ENCODE data around the gene INPP5D. TPM values are rescaled to one million over a fixed set of nuclear protein-coding genes. Genes with fewer than 3 reads are reported as not detected.

The INPP5D gene
- total RNA-seq, 4 donors from 2014 or later, result 8.0 to 12.5 (median 11.9) TPM

DNA sequence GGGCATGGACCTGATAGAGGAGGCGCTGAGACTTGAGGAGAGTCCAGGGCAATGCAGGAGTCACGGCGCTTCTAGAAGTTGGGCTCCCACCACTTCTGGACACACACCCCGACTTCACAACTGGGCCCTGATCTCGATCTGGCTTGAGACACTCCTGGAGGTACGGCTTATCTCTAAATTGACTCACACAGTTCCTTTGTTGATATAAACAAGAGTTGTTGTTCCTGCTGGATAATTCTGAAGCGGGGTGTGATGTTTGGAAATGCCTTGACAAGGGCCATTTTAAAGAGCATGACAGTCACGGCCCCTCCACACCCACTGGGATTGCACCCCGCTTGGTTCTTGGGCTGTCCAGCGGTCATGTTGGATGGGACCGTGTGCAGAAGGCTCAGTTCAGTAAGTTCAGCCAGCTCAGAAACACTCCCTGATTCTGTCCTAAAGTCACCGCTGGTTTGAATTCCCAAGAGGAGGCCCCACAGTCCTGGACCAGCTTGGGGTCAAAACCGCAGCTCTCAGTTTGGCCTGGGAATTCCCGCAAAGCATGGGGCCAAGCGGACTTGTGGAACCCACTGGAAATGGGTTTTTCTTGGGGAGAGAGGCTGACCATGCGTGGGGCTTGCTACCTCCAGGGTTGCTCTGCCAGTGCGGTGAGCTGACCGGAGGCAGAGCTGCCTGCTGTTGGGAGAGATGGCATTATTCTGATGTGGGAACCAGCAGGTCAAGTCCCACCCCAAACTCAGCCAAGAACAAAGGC is 37.0 kb upstream of the INPP5D start:
- DNase-seq (ENCODE audit: extremely low spot score), result no peak
- intact Hi-C loops (cut with DNase I), result no loop called here

DNA sequence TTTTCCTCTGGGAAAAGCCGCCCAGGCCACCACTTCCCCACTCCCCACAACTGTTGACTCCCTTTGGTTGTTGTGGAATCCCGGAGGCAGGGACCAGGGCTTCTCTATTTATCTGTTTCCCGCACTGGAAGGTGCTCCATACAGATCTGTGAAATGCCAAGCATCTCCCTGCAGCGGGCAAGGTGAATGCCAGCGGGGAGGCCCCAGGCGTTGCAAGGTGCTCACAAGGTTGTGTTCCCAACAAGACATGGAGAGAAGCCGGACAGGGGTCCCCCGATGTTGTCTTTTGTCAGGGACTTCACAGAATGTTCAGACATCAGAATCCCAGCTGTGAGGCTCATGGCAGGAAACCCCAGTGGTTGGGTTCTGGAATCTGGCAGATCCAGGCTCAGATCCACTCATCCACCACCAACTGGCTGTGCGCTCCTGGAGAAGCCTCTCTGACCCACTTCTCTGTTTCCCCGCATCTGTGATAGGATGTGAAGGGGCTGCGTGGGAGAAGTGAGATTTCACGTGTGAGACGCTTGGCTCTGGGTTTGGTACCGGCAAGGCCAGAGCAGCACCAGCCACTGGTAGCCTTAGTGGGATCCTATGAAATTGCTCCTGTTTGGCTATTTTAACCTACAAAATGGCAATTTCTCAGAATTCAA is 36.3 kb upstream of the INPP5D start:
- H3K27ac ChIP-seq (replicated peaks in 1 of 4), result no peak overlapping the region
- H3K4me3 ChIP-seq, result no peak overlapping the region
- intact Hi-C loops (cut with DNase I), result no loop called here
- no peaks in the 10 kb centered on the region for H3K36me3 ChIP-seq
- no peaks in the 10 kb centered on the region for H3K27me3 ChIP-seq
- TF ChIP-seq EP300 (IDR thresholded peaks at IDR 0.05), result no peak
- no peak for DNase-seq (ENCODE audit: extremely low spot score)
- no peaks in the 10 kb centered on the region for H3K9me3 ChIP-seq
- WGBS, result 89% methylated on average over 11 of the region's 14 CpGs
- H3K4me1 ChIP-seq, result no peaks in the 10 kb centered on the region

More for the DNA sequence above, 37.0 kb upstream of the INPP5D start:
- WGBS, result 93% methylated on average over 12 of the region's 18 CpGs
- no peak overlapping the region for H3K4me3 ChIP-seq
- TF ChIP-seq CTCF (IDR thresholded peaks at IDR 0.05), result no peak
- no peaks in the 10 kb centered on the region for H3K36me3 ChIP-seq
- H3K27ac ChIP-seq (replicated peaks in 1 of 4), result no peak overlapping the region
- H3K4me1 ChIP-seq, result no peaks in the 10 kb centered on the region
- peaks cover 0 to 5% (median 2%) of the 10 kb centered on the region in 4 donors for H3K9me3 ChIP-seq
- no peaks in the 10 kb centered on the region for H3K27me3 ChIP-seq

DNA sequence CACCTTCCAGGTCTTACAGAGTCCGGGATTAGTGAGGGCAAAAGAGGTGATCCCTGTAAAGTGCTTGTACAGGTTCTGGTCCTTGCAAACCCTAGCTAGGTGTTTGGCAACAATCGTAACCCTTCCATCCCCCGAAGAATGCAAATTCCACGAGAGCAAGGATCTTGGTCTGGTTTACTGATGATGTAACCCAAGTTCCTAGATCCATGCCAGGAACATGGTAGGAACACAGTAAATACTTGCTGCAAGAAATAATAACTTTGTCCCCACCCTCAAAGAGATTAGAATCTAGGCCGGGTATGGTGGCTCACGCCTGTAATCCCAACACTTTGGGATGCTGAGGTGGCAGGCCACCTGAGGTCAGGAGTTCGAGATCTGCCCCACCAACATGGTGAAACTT is 34.4 kb upstream of the INPP5D start:
- TF ChIP-seq POLR2A (IDR thresholded peaks at IDR 0.05; ENCODE audit: low read depth) (no peak), EP300 (IDR thresholded peaks at IDR 0.05) (no peak), POLR2AphosphoS5 (IDR thresholded peaks at IDR 0.05) (no peak), CTCF (IDR thresholded peaks at IDR 0.05) (no peak)
- Histone ChIP-seq H3K4me3 (no peak overlapping the region), H3K27me3 (no peaks in the 10 kb centered on the region), H3K36me3 (no peaks in the 10 kb centered on the region), H3K27ac (replicated peaks in 1 of 4) (no peak overlapping the region), H3K9me3 (no peaks in the 10 kb centered on the region), H3K4me1 (no peaks in the 10 kb centered on the region)
- DNase-seq (ENCODE audit: extremely low spot score), result no peak
- WGBS, result 81% methylated on average over 7 of the region's 7 CpGs
- intact Hi-C loops (cut with DNase I), result no loop called here

DNA sequence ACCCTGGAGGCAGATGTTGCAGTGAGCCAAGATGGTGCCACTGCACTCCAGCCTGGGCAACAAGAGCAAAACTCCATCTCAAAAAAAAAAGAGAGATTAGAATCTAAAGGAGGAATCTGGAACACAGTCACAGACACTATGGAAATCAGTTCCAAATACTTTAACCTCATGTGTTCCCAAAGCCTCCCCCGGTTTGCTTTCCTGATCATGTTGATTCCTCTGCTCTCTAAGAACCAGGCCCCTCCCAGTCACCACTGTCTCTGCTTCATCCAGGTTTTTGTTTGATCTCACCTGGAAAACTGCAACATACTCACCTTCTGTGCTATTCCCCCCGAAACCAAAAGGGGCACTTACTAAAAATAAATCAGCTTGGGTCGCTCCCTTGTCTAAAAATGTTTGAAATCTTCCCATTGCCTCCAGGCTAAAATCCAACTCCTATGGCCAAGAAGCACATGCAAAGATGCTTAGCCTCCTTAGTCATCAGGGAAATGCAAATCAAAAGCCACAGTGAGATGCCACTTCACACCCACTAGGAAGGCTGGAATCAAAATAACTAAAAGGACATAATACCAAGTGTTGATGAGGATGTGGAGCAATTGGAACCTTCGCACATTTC is 33.8 kb upstream of the INPP5D start:
- H3K9me3 ChIP-seq, result no peaks in the 10 kb centered on the region
- H3K27me3 ChIP-seq, result no peaks in the 10 kb centered on the region
- intact Hi-C loops (cut with DNase I), result no loop called here
- H3K4me3 ChIP-seq, result no peak overlapping the region
- no peak for DNase-seq (ENCODE audit: extremely low spot score)
- WGBS, result 75% methylated on average over 4 of the region's 4 CpGs
- no peaks in the 10 kb centered on the region for H3K36me3 ChIP-seq
- no peaks in the 10 kb centered on the region for H3K4me1 ChIP-seq
- TF ChIP-seq POLR2A (IDR thresholded peaks at IDR 0.05; ENCODE audit: low read depth), result no peak
- no peak for TF ChIP-seq EP300 (IDR thresholded peaks at IDR 0.05)
- no peak for TF ChIP-seq POLR2AphosphoS5 (IDR thresholded peaks at IDR 0.05)
- H3K27ac ChIP-seq (replicated peaks in 1 of 4), result no peak overlapping the region

- 90% methylated on average over 9 of the region's 9 CpGs for WGBS
- Histone ChIP-seq H3K27me3 (no peaks in the 10 kb centered on the region), H3K9me3 (no peaks in the 10 kb centered on the region), H3K27ac (replicated peaks in 1 of 4) (no peak overlapping the region), H3K4me3 (no peak overlapping the region), H3K36me3 (no peaks in the 10 kb centered on the region), H3K4me1 (no peaks in the 10 kb centered on the region)
- TF ChIP-seq CTCF (IDR thresholded peaks at IDR 0.05) (no peak), POLR2A (IDR thresholded peaks at IDR 0.05; ENCODE audit: low read depth) (no peak), EP300 (IDR thresholded peaks at IDR 0.05) (no peak)
- intact Hi-C loops (cut with DNase I), result no loop called here
- DNase-seq (ENCODE audit: extremely low spot score), result no peak
Measured at GRCh38 chr2:233029321-233029720, 30.8 kb upstream of the INPP5D start.
